ENCODE measurements around the gene ATP5MC3.
A peak's percentile ranks its signal among the peaks of the same experiment; 100 is the strongest.

Gene ATP5MC3

DNA sequence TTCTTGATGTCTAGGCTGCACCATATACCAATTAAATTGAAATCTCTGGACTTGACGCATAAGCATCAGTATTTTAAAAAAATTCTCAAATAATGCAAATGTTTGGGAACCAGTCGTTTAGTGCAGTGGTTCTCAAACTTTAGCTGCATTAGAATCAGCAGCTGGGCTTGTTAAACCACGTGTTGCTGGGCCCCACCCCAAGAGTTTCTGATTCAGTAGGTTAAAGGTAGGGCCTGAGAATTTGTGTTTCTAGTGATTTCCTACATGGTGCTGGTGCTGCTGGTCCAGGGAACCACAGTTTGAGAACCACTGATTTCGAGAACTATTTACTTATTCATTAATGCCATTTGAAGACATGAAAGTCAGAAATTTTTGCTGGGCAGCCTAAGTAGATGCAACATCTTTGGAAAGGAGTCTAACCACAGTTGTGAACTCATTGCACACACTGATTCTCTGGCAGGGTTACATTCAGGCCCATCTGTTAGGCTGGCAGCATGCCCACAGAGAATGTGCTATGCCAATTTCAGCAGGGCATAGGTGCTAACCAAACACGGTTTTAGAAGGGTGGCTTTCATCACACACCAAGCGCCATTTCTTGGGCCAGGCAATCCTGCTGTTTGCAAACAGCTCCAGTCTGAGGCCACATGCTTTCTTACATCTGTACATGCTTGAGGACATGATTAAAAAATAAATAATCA lies 26.4 kb upstream of the ATP5MC3 start:
- POLR2A ChIA-PET: no interaction called here
- CTCF ChIA-PET: interaction anchor here (1.6 kb wide), 1 partner anchor 13 kb away, joined by 3 read pairs; no protein-coding TSS in a partner anchor
- TF ChIP-seq, protein P1, sequence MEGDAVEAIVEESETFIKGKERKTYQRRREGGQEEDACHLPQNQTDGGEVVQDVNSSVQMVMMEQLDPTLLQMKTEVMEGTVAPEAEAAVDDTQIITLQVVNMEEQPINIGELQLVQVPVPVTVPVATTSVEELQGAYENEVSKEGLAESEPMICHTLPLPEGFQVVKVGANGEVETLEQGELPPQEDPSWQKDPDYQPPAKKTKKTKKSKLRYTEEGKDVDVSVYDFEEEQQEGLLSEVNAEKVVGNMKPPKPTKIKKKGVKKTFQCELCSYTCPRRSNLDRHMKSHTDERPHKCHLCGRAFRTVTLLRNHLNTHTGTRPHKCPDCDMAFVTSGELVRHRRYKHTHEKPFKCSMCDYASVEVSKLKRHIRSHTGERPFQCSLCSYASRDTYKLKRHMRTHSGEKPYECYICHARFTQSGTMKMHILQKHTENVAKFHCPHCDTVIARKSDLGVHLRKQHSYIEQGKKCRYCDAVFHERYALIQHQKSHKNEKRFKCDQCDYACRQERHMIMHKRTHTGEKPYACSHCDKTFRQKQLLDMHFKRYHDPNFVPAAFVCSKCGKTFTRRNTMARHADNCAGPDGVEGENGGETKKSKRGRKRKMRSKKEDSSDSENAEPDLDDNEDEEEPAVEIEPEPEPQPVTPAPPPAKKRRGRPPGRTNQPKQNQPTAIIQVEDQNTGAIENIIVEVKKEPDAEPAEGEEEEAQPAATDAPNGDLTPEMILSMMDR (IDR thresholded peaks at IDR 0.05; ENCODE audit: insufficient read depth, low read length, missing control alignments): no peak
- no peak overlapping the region for H3K4me3 ChIP-seq (ENCODE audit: low read depth, low read length)
- DNase-seq (ENCODE audit: low read depth, low spot score): no peak

DNA sequence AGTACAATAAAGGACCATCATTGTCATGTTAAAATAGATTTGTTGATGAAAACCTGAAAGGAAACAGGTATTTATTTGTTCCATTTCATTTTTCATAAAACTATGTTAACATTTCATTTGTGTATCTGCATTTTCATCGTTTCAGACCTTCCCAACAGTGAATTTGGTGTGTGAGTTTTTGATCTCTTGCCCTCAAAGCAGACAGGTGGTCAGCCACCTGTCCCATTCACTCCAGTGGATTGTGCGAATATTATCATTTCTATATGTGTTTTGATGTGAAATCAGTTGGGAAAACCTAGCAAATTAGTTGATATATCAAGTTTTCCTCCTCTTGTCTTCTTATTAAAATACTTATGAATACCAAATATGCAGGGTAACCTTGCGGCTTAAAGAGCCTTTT lies 25.4 kb upstream of the ATP5MC3 start:
- POLR2A ChIA-PET: no interaction called here

DNA sequence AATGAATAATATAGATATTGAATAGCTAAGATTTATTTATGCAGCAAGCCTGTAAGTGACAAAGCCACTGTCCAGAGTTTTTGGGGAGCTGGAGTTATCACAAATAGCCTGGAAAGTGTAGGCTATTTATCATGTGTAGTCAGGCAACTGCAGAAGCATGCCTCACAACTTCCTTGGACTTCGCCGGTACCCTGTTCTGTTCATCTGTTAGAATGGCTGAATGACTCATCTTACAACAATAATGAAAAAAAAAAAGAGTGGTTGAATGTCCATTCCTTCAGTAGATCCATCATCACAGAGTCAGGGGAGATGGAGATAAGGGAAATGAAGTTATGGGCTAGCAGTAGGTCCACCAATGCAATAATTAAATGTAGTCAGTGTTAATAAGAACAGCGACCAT lies 24.0 kb upstream of the ATP5MC3 start:
- POLR2A ChIA-PET: no interaction called here
- CTCF ChIA-PET: interaction anchor here (2.2 kb wide), 1 partner anchor 77 kb away, joined by 11 read pairs; no protein-coding TSS in a partner anchor
- TF ChIP-seq, protein P1 (IDR thresholded peaks at IDR 0.05; ENCODE audit: insufficient read depth, low read length, missing control alignments): no peak
- DNase-seq (ENCODE audit: low read depth, low spot score): no peak
- no peak overlapping the region for H3K4me3 ChIP-seq (ENCODE audit: low read depth, low read length)

More for the DNA sequence above, 25.4 kb upstream of the ATP5MC3 start:
- no peak for DNase-seq (ENCODE audit: low read depth, low spot score)
- TF ChIP-seq, protein P1 (IDR thresholded peaks at IDR 0.05; ENCODE audit: insufficient read depth, low read length, missing control alignments): no peak
- CTCF ChIA-PET: interaction anchor here (1.6 kb wide), 1 partner anchor 12 kb away, joined by 3 read pairs; no protein-coding TSS in a partner anchor
- H3K4me3 ChIP-seq (ENCODE audit: low read depth, low read length): no peak overlapping the region

DNA sequence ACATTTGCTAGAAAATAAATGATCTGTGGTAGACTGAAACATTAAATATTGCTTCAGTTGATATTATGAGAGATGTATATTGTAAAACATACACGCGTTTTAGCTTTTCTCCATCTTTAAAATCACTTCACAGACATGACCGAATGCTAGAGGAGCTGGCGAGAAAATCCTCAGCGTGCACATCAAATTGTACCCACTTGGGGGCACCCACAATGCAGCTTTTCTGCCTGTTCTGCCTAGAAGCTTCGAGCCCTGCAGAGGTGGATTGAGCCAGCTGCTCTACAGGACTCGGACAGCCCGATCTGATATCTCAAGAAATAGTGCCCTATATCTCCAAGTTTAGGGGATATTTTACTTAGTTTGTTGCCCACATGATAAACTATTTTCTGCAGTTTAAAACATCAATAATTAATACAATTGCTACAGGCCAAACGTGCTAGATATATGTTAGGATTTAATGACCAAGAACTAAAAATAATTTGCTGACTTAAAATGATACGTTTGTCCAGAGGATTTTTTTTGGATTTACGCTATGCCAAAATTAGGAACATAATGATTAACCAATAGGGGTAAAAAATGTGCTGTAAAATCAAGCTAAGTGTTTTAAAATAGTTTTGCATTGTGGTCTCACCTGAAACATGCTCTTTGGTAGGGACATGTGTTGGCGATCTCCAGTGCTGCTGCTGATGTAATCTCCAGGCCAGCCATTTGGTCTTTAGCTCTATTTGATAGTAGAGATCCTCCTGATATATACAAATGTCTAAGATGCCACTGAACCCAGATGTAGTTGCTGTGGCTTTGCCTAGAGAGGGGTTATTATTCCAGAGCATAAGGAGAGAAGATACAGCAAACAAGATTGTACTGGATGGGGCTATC lies 22.3 kb upstream of the ATP5MC3 start:
- TF ChIP-seq, protein P1 (IDR thresholded peaks at IDR 0.05; ENCODE audit: insufficient read depth, low read length, missing control alignments): peak; percentile 66
- no peak overlapping the region for H3K4me3 ChIP-seq (ENCODE audit: low read depth, low read length)
- POLR2A ChIA-PET: no interaction called here
- DNase-seq (ENCODE audit: low read depth, low spot score): no peak
- CTCF ChIA-PET: interaction anchor here (0.9 to 3.0 kb wide), 14 partner anchors 9 to 892 kb away, joined by 3 to 12 read pairs (median 4); no protein-coding TSS in a partner anchor

DNA sequence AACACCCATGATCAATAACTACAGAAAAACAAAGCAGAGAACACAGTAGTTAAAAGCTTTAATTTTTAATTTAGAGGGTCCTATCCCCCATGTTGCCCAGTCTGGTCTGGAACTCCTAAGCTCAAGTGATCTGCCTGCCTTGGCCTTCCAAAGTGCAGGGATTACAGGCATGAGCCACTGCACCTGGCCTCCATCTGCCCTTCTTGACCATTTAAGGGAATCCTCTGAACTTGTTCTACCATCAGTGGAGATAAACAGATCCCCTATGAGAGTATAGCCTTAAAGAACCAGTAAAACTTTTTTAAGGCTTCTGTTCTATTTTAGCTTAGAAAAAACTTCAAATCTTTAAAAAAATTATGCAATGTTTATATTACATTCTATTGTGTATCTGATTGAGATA lies 13.5 kb upstream of the ATP5MC3 start:
- H3K4me3 ChIP-seq (ENCODE audit: low read depth, low read length): no peak overlapping the region
- POLR2A ChIA-PET: no interaction called here
- TF ChIP-seq, protein P1 (IDR thresholded peaks at IDR 0.05; ENCODE audit: insufficient read depth, low read length, missing control alignments): no peak
- CTCF ChIA-PET: interaction anchor here (1.1 to 1.7 kb wide), 2 partner anchors 9 to 13 kb away, joined by 3 to 6 read pairs; no protein-coding TSS in a partner anchor
- DNase-seq (ENCODE audit: low read depth, low spot score): no peak

DNA sequence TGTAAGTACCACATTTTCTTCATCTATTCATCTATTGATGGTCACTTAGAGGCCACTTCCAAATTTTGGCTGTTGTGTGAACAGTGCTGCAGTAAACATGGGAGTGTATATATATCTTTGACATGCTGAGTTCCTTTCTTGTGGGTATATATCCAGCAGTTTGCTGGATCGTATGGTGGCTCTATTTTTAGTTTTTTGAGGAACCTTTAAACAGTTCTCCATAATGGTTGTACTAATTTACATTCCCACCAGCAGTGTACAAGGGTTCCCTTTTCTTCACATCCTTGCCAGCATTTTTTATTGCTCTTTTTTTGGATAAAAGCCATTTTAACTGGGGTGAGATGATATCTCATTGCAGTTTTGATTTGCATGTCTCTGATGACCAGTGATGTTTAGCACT lies 7.3 kb upstream of the ATP5MC3 start:
- no peak overlapping the region for H3K4me3 ChIP-seq (ENCODE audit: low read depth, low read length)
- POLR2A ChIA-PET: no interaction called here
- DNase-seq (ENCODE audit: low read depth, low spot score): no peak
- CTCF ChIA-PET: no interaction called here
- TF ChIP-seq, protein P1 (IDR thresholded peaks at IDR 0.05; ENCODE audit: insufficient read depth, low read length, missing control alignments): no peak
